Neural progenitor cell (in vitro differentiated cells): ENCODE data around the gene FGF11. TPM values are rescaled to one million over a fixed set of nuclear protein-coding genes. Genes with fewer than 3 reads are reported as not detected.
A peak's percentile ranks its signal among the peaks of the same experiment; 100 is the strongest.

Experiments
- DNase-seq: peaks from one replicate; pipeline ENCODE4 v3.0.0-alpha.2; 2016; ENCODE audit warnings: low spot score
- H2AFZ ChIP-seq: fragments of 200-600 bp; sonication (generic); replicated peaks from 2 replicates; pipeline ENCODE4 v1.6.1; 2016; ENCODE audit warnings: antibody characterized with exemption
- H3F3A ChIP-seq: fragments of 200-600 bp; sonication (generic); 2 replicates; pipeline ENCODE4 v1.6.1; 2016; ENCODE audit warnings: antibody characterized with exemption, low read depth
- H3K27ac ChIP-seq: fragments of 200-600 bp; sonication (generic); 2 replicates; pipeline ENCODE4 v1.5.1; 2016; ENCODE audit warnings: mild to moderate bottlenecking
- H3K27me3 ChIP-seq: fragments of 200-600 bp; sonication (generic); 2 replicates; pipeline ENCODE4 v1.6.1; 2016; ENCODE audit warnings: mild to moderate bottlenecking, moderate library complexity
- H3K36me3 ChIP-seq: fragments of 200-600 bp; sonication (generic); 2 replicates; pipeline ENCODE4 v1.5.1; 2016
- H3K4me1 ChIP-seq: fragments of 200-600 bp; sonication (generic); 2 replicates; pipeline ENCODE4 v1.6.1; 2016; ENCODE audit warnings: mixed run types
- H3K4me2 ChIP-seq: fragments of 200-600 bp; sonication (generic); 2 replicates; pipeline ENCODE4 v1.6.1; 2016
- H3K4me3 ChIP-seq: fragments of 200-600 bp; sonication (generic); 2 replicates; pipeline ENCODE4 v1.5.1; 2016
- H3K79me2 ChIP-seq: fragments of 200-600 bp; sonication (generic); 2 replicates; pipeline ENCODE4 v1.6.1; 2016; ENCODE audit warnings: low read depth
- H3K9ac ChIP-seq: fragments of 200-600 bp; sonication (generic); 2 replicates; pipeline ENCODE4 v1.6.1; 2016
- H3K9me3 ChIP-seq: fragments of 200-600 bp; sonication (generic); 2 replicates; pipeline ENCODE4 v1.5.1; 2016; ENCODE audit warnings: low read depth
- H4K20me1 ChIP-seq: fragments of 200-600 bp; sonication (generic); 2 replicates; pipeline ENCODE4 v1.6.1; 2016; ENCODE audit warnings: low read depth
- H3K27ac Mint-ChIP-seq: 3 replicates; pipeline ENCODE4 v1.8.0; 2021; ENCODE audit warnings: mixed read lengths
- H3K27me3 Mint-ChIP-seq: 2 replicates; pipeline ENCODE4 v1.8.0; 2022; ENCODE audit warnings: low read depth, mild to moderate bottlenecking, inconsistent platforms, moderate library complexity, mixed read lengths; ENCODE audit not compliant: insufficient read depth
- H3K36me3 Mint-ChIP-seq: 3 replicates; pipeline ENCODE4 v1.8.0; 2021; ENCODE audit warnings: mixed read lengths
- H3K4me1 Mint-ChIP-seq: 3 replicates; pipeline ENCODE4 v1.8.0; 2021; ENCODE audit warnings: mixed read lengths
- H3K4me3 Mint-ChIP-seq: 3 replicates; pipeline ENCODE4 v1.8.0; 2021; ENCODE audit warnings: mild to moderate bottlenecking, moderate library complexity, mixed read lengths
- H3K9me3 Mint-ChIP-seq: 3 replicates; pipeline ENCODE4 v1.8.0; 2020; ENCODE audit warnings: mixed read lengths
- CTCF ChIP-seq: fragments of 200-600 bp; sonication (generic); IDR thresholded peaks from 2 replicates; pipeline ENCODE4 v1.5.1; 2017; ENCODE audit warnings: antibody characterized with exemption, mild to moderate bottlenecking
- EZH2 ChIP-seq: fragments of 200-600 bp; sonication (generic); IDR thresholded peaks from 2 replicates; pipeline ENCODE4 v1.6.1; 2017; ENCODE audit warnings: antibody characterized with exemption, mild to moderate bottlenecking, moderate library complexity
- EZH2phosphoT487 ChIP-seq: fragments of 200-600 bp; sonication (generic); IDR thresholded peaks from 2 replicates; pipeline ENCODE4 v1.6.1; 2017; ENCODE audit warnings: antibody characterized with exemption
- total RNA-seq: library from RNA; depleted of rRNA; stranded (reverse); fragments of >200 nt; gene quantifications from 2 replicates; pipeline ENCODE4 v1.2.3, GENCODE V29; 2015; ENCODE audit warnings: low replicate concordance

Gene FGF11
- total RNA-seq, 1 donor from 2014 or later: 7.6 TPM

GRCh38 chr17:7465597-7466275 is 26.4 kb downstream of the FGF11 start:
- peaks cover 13% of the 10 kb centered on the region for H3K27me3 Mint-ChIP-seq
- Histone ChIP-seq H3K79me2 (no peaks in the 10 kb centered on the region), H4K20me1 (peaks cover 24% of the 10 kb centered on the region), H3K36me3 (no peaks in the 10 kb centered on the region), H3K9ac (no peak overlapping the region), H2AFZ (no peak overlapping the region), H3K27me3 (no peaks in the 10 kb centered on the region), H3K4me1 (peaks cover 10% of the 10 kb centered on the region), H3K4me2 (no peak overlapping the region), H3F3A (peaks cover 8% of the 10 kb centered on the region), H3K4me3 (no peak overlapping the region), H3K27ac (no peak overlapping the region), H3K9me3 (no peaks in the 10 kb centered on the region)
- H3K27ac Mint-ChIP-seq: peak overlapping the region; percentile 50
- no peak for DNase-seq
- no peaks in the 10 kb centered on the region for H3K9me3 Mint-ChIP-seq
- TF ChIP-seq EZH2 (no peak), CTCF (no peak), EZH2phosphoT487 (no peak)
- H3K4me3 Mint-ChIP-seq: no peak overlapping the region
- peaks cover 30% of the 10 kb centered on the region for H3K4me1 Mint-ChIP-seq
- peaks cover 12% of the 10 kb centered on the region for H3K36me3 Mint-ChIP-seq

GRCh38 chr17:7466318-7466638 is 27.0 kb downstream of the FGF11 start:
- H3K4me3 Mint-ChIP-seq: no peak overlapping the region
- Histone ChIP-seq H3K9me3 (no peaks in the 10 kb centered on the region), H3K4me3 (no peak overlapping the region), H3K27me3 (no peaks in the 10 kb centered on the region), H2AFZ (no peak overlapping the region), H4K20me1 (peaks cover 21% of the 10 kb centered on the region), H3K79me2 (peaks cover 4% of the 10 kb centered on the region), H3K36me3 (no peaks in the 10 kb centered on the region), H3F3A (peaks cover 4% of the 10 kb centered on the region), H3K4me2 (no peak overlapping the region), H3K9ac (no peak overlapping the region), H3K27ac (no peak overlapping the region), H3K4me1 (peaks cover 6% of the 10 kb centered on the region)
- H3K27ac Mint-ChIP-seq: no peak overlapping the region
- no peak for DNase-seq
- H3K4me1 Mint-ChIP-seq: peaks cover 28% of the 10 kb centered on the region
- H3K36me3 Mint-ChIP-seq: peaks cover 9% of the 10 kb centered on the region
- H3K9me3 Mint-ChIP-seq: no peaks in the 10 kb centered on the region
- TF ChIP-seq EZH2phosphoT487: no peak
- peaks cover 9% of the 10 kb centered on the region for H3K27me3 Mint-ChIP-seq

GRCh38 chr17:7466639-7467341 is 27.5 kb downstream of the FGF11 start:
- H3K4me3 Mint-ChIP-seq: no peak overlapping the region
- no peaks in the 10 kb centered on the region for H3F3A ChIP-seq
- H3K36me3 ChIP-seq: no peaks in the 10 kb centered on the region
- H3K9ac ChIP-seq: no peak overlapping the region
- H3K4me1 Mint-ChIP-seq: peaks cover 25% of the 10 kb centered on the region
- TF ChIP-seq EZH2phosphoT487 (no peak), CTCF (no peak), EZH2 (no peak)
- no peak overlapping the region for H3K27ac ChIP-seq
- H3K27me3 Mint-ChIP-seq: peaks cover 8% of the 10 kb centered on the region
- no peaks in the 10 kb centered on the region for H3K9me3 Mint-ChIP-seq
- no peak overlapping the region for H2AFZ ChIP-seq
- peaks cover under 1% of the 10 kb centered on the region for H3K4me1 ChIP-seq
- H3K79me2 ChIP-seq: peaks cover 5% of the 10 kb centered on the region
- no peak for DNase-seq
- peaks cover 6% of the 10 kb centered on the region for H3K36me3 Mint-ChIP-seq
- H3K9me3 ChIP-seq: no peaks in the 10 kb centered on the region
- H4K20me1 ChIP-seq: peaks cover 22% of the 10 kb centered on the region
- no peaks in the 10 kb centered on the region for H3K27me3 ChIP-seq
- no peak overlapping the region for H3K4me2 ChIP-seq
- H3K27ac Mint-ChIP-seq: peak overlapping the region; percentile 46
- no peak overlapping the region for H3K4me3 ChIP-seq

GRCh38 chr17:7467498-7467897 is 28.2 kb downstream of the FGF11 start:
- Histone ChIP-seq H3K36me3 (no peaks in the 10 kb centered on the region), H3K9ac (no peak overlapping the region), H4K20me1 (peaks cover 24% of the 10 kb centered on the region), H3K9me3 (no peaks in the 10 kb centered on the region), H3K4me1 (no peaks in the 10 kb centered on the region), H3K27me3 (no peaks in the 10 kb centered on the region), H3K79me2 (peaks cover 5% of the 10 kb centered on the region), H3F3A (no peaks in the 10 kb centered on the region), H3K27ac (no peak overlapping the region), H3K4me3 (no peak overlapping the region), H3K4me2 (no peak overlapping the region), H2AFZ (no peak overlapping the region)
- peaks cover 25% of the 10 kb centered on the region for H3K4me1 Mint-ChIP-seq
- H3K9me3 Mint-ChIP-seq: no peaks in the 10 kb centered on the region
- TF ChIP-seq EZH2 (no peak), EZH2phosphoT487 (no peak), CTCF (no peak)
- no peak for DNase-seq
- H3K36me3 Mint-ChIP-seq: peaks cover 6% of the 10 kb centered on the region
- peaks cover 8% of the 10 kb centered on the region for H3K27me3 Mint-ChIP-seq
- H3K27ac Mint-ChIP-seq: peak overlapping the region; percentile 63
- peak overlapping the region; percentile 27 for H3K4me3 Mint-ChIP-seq
